GM12801 (cell line): ENCODE results near the gene GRM6.

Experiments used
- CTCF ChIP-seq: IDR thresholded peaks from one replicate; pipeline ENCODE4 v1.5.1; 2011; ENCODE audit warnings: control low read depth; ENCODE audit not compliant: insufficient read length; ENCODE audit errors: extremely low read depth

Gene GRM6

GRCh38 chr5:178997191-178997590, 2.1 kb upstream of the GRM6 start:
- TF ChIP-seq CTCF: no peak

GRCh38 chr5:178996156-178996555, 1.0 kb upstream of the GRM6 start:
- no peak for TF ChIP-seq CTCF

- no peak for TF ChIP-seq CTCF
Measured at GRCh38 chr5:178995341-178995690, 196 bp upstream of the GRM6 start.

- no peak for TF ChIP-seq CTCF
Measured at GRCh38 chr5:178993955-178994579, 1.1 kb downstream of the GRM6 start.

- TF ChIP-seq CTCF: no peak
Measured at GRCh38 chr5:178993236-178993765, 1.8 kb downstream of the GRM6 start.

GRCh38 chr5:178992291-178992895, 2.7 kb downstream of the GRM6 start:
- no peak for TF ChIP-seq CTCF

GRCh38 chr5:178991190-178992145, 3.7 kb downstream of the GRM6 start:
- TF ChIP-seq CTCF: no peak
